HepG2 (cell line): Measurements from ENCODE around the gene BTN1A1. TPM values are rescaled to one million over a fixed set of nuclear protein-coding genes. Genes with fewer than 3 reads are reported as not detected.

ENCODE experiments used
- ADNP ChIP-seq: sonication (generic); formaldehyde crosslinking; IDR thresholded peaks from 2 replicates; pipeline ENCODE4 v1.4.0; 2020; ENCODE audit warnings: missing genetic modification reagents
- CEBPB ChIP-seq: IDR thresholded peaks from 2 replicates; pipeline ENCODE4 v1.6.1; 2011; ENCODE audit warnings: low read depth, low read length, improper control_type of control experiment, borderline replicate concordance
- FOXK1 ChIP-seq: sonication (generic); formaldehyde crosslinking; IDR thresholded peaks from 2 replicates; pipeline ENCODE4 v1.4.0; 2020; ENCODE audit warnings: low read depth, missing genetic modification reagents, borderline replicate concordance
- HDAC1 ChIP-seq: sonication (generic); formaldehyde crosslinking; IDR thresholded peaks from 2 replicates; pipeline ENCODE4 v1.5.1; 2020; ENCODE audit warnings: mild to moderate bottlenecking, missing genetic modification reagents
- IRF2 ChIP-seq: IDR thresholded peaks from 2 replicates; pipeline ENCODE4 v1.6.1; 2018; ENCODE audit warnings: missing genetic modification reagents, missing compliant biosample characterization
- MIER3 ChIP-seq: IDR thresholded peaks from 2 replicates; pipeline ENCODE4 v1.6.1; 2016; ENCODE audit warnings: missing compliant biosample characterization, borderline replicate concordance
- NFIC ChIP-seq: IDR thresholded peaks from 2 replicates; pipeline ENCODE4 v1.6.1; 2012; ENCODE audit warnings: mild to moderate bottlenecking, low read length, inconsistent platforms
- NFKBIZ ChIP-seq: IDR thresholded peaks from 2 replicates; pipeline ENCODE4 v1.6.1; 2018; ENCODE audit warnings: missing genetic modification reagents, missing compliant biosample characterization
- NR2C2 ChIP-seq: sonication (generic); formaldehyde crosslinking; IDR thresholded peaks from 2 replicates; pipeline ENCODE4 v1.4.0; 2020; ENCODE audit warnings: missing genetic modification reagents, mild to moderate bottlenecking, moderate library complexity, borderline replicate concordance
- SOX13 ChIP-seq, 3 experiments: fragments of 450-650 bp in 1 of 3; sonication (generic) in 1 of 3; formaldehyde crosslinking in 1 of 3; IDR thresholded peaks in 2 of 3; conservative IDR thresholded peaks in 1 of 3; 2 replicates each; pipeline versions ENCODE4 v1.5.0 to v1.6.1; 2016 to 2020; ENCODE audit warnings: antibody characterized with exemption in 1 of 3, mild to moderate bottlenecking in 1 of 3, missing compliant biosample characterization in 1 of 3, missing genetic modification reagents in 1 of 3, moderate library complexity in 1 of 3
- SOX5 ChIP-seq: IDR thresholded peaks from 2 replicates; pipeline ENCODE4 v1.6.1; 2016; ENCODE audit warnings: borderline replicate concordance
- SOX6 ChIP-seq, 2 experiments: fragments of 450-650 bp in 1 of 2; sonication (generic) in 1 of 2; formaldehyde crosslinking in 1 of 2; IDR thresholded peaks; 2 replicates each; pipeline versions ENCODE4 v1.4.0 to v1.6.1; 2017 to 2020; ENCODE audit warnings: antibody characterized with exemption in 1 of 2, mild to moderate bottlenecking in 1 of 2, missing genetic modification reagents in 1 of 2
- ZBTB7B ChIP-seq: sonication (generic); formaldehyde crosslinking; IDR thresholded peaks from 2 replicates; pipeline ENCODE4 v1.4.0; 2020; ENCODE audit warnings: missing genetic modification reagents
- ZFP62 ChIP-seq: sonication (generic); formaldehyde crosslinking; IDR thresholded peaks from 2 replicates; pipeline ENCODE4 v1.4.0; 2020; ENCODE audit warnings: missing genetic modification reagents
- ZNF12 ChIP-seq: sonication (generic); formaldehyde crosslinking; IDR thresholded peaks from 2 replicates; pipeline ENCODE4 v1.5.0; 2020; ENCODE audit warnings: missing genetic modification reagents
- ZNF841 ChIP-seq: sonication (generic); formaldehyde crosslinking; IDR thresholded peaks from 2 replicates; pipeline ENCODE4 v1.8.1; 2023; ENCODE audit warnings: missing genetic modification reagents, borderline replicate concordance
- polyA plus RNA-seq, 8 experiments: library from polyadenylated mRNA; depleted of rRNA in 3 of 8; stranded (reverse) in 7 of 8; unstranded in 1 of 8; fragments of >200 nt; fragmentation: Illumina TruSeq in 4 of 8; extraction: Trizol in 4 of 8; gene quantifications; 2 replicates each; pipeline versions ENCODE4 v1.2.1 to v1.2.3, GENCODE V29; 2011 to 2016; ENCODE audit warnings: low read depth in 4 of 8, missing spikeins in 1 of 8, mixed read lengths in 1 of 8; ENCODE audit not compliant: insufficient read depth in 1 of 8
- total RNA-seq, 5 experiments: library from RNA; depleted of rRNA; stranded (reverse); fragments of >200 nt; fragmentation: Illumina TruSeq; extraction: Trizol; gene quantifications; 2 replicates each; pipeline ENCODE4 v1.2.3, GENCODE V29; 2016; ENCODE audit warnings: low read depth in 1 of 5
- TF ChIP-seq, protein P1 (sequence below): sonication (generic); formaldehyde crosslinking; IDR thresholded peaks from 2 replicates; pipeline ENCODE4 v1.5.1; 2020; ENCODE audit warnings: missing genetic modification reagents, mild to moderate bottlenecking, borderline replicate concordance
- TF ChIP-seq, protein P2 (sequence below): sonication (generic); formaldehyde crosslinking; IDR thresholded peaks from 2 replicates; pipeline ENCODE4 v1.9.0; 2021; ENCODE audit warnings: mild to moderate bottlenecking, missing genetic modification reagents

Gene BTN1A1
- total and polyA plus RNA-seq, 2 of the 13 experiments (the other 11 are each of a cell fraction or from before 2014, with no cell fraction given), result 0.04 TPM; not detected in 1

GRCh38 chr6:26516481-26517427 is 16.7 kb downstream of the BTN1A1 start (continued):
- TF ChIP-seq NFIC, result peak; percentile 61; the same call in 1 of the 2 replicates
- TF ChIP-seq SOX6 (IDR thresholded peaks at IDR 0.05), result no peak
- TF ChIP-seq SOX6 (CRISPR knock-in tag; IDR thresholded peaks at IDR 0.05), result peak; percentile 69
- peak; percentile 21; the same call in 1 of the 2 replicates for TF ChIP-seq NR2C2 (CRISPR knock-in tag)
- TF ChIP-seq SOX5, result peak; percentile 51; the same call in 1 of the 2 replicates
- no peak for TF ChIP-seq ZBTB7B (CRISPR knock-in tag)
- TF ChIP-seq, protein P1, sequence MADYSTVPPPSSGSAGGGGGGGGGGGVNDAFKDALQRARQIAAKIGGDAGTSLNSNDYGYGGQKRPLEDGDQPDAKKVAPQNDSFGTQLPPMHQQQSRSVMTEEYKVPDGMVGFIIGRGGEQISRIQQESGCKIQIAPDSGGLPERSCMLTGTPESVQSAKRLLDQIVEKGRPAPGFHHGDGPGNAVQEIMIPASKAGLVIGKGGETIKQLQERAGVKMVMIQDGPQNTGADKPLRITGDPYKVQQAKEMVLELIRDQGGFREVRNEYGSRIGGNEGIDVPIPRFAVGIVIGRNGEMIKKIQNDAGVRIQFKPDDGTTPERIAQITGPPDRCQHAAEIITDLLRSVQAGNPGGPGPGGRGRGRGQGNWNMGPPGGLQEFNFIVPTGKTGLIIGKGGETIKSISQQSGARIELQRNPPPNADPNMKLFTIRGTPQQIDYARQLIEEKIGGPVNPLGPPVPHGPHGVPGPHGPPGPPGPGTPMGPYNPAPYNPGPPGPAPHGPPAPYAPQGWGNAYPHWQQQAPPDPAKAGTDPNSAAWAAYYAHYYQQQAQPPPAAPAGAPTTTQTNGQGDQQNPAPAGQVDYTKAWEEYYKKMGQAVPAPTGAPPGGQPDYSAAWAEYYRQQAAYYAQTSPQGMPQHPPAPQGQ (CRISPR knock-in tag), result no peak
- peak; percentile 62; the same call in 1 of the 2 replicates for TF ChIP-seq IRF2 (CRISPR knock-in tag)
- TF ChIP-seq MIER3, result peak; percentile 32; the same call in 1 of the 2 replicates
- no peak for TF ChIP-seq ZNF841 (CRISPR knock-in tag)
- no peak for TF ChIP-seq ZFP62 (CRISPR knock-in tag)
- TF ChIP-seq FOXK1, result peak; percentile 53; the same call in 1 of the 2 replicates
- no peak for TF ChIP-seq ADNP (CRISPR knock-in tag)
- no peak for TF ChIP-seq SOX13 (IDR thresholded peaks at IDR 0.05)
- peak in 1 of 2 experiments; percentile 80; a peak in 2 of 4 replicates for TF ChIP-seq SOX13 (CRISPR knock-in tag; conservative IDR thresholded peaks at IDR 0.05 in 1 of 2, IDR thresholded peaks at IDR 0.05 in 1 of 2)
- TF ChIP-seq NFKBIZ (CRISPR knock-in tag), result 0 out of 2 replicates have a peak, but pooled peaks have one; percentile 27
- TF ChIP-seq ZNF12 (CRISPR knock-in tag), result peak; percentile 51; the same call in 1 of the 2 replicates
- peak; percentile 73; the same call in 1 of the 2 replicates for TF ChIP-seq CEBPB
- TF ChIP-seq, protein P2, sequence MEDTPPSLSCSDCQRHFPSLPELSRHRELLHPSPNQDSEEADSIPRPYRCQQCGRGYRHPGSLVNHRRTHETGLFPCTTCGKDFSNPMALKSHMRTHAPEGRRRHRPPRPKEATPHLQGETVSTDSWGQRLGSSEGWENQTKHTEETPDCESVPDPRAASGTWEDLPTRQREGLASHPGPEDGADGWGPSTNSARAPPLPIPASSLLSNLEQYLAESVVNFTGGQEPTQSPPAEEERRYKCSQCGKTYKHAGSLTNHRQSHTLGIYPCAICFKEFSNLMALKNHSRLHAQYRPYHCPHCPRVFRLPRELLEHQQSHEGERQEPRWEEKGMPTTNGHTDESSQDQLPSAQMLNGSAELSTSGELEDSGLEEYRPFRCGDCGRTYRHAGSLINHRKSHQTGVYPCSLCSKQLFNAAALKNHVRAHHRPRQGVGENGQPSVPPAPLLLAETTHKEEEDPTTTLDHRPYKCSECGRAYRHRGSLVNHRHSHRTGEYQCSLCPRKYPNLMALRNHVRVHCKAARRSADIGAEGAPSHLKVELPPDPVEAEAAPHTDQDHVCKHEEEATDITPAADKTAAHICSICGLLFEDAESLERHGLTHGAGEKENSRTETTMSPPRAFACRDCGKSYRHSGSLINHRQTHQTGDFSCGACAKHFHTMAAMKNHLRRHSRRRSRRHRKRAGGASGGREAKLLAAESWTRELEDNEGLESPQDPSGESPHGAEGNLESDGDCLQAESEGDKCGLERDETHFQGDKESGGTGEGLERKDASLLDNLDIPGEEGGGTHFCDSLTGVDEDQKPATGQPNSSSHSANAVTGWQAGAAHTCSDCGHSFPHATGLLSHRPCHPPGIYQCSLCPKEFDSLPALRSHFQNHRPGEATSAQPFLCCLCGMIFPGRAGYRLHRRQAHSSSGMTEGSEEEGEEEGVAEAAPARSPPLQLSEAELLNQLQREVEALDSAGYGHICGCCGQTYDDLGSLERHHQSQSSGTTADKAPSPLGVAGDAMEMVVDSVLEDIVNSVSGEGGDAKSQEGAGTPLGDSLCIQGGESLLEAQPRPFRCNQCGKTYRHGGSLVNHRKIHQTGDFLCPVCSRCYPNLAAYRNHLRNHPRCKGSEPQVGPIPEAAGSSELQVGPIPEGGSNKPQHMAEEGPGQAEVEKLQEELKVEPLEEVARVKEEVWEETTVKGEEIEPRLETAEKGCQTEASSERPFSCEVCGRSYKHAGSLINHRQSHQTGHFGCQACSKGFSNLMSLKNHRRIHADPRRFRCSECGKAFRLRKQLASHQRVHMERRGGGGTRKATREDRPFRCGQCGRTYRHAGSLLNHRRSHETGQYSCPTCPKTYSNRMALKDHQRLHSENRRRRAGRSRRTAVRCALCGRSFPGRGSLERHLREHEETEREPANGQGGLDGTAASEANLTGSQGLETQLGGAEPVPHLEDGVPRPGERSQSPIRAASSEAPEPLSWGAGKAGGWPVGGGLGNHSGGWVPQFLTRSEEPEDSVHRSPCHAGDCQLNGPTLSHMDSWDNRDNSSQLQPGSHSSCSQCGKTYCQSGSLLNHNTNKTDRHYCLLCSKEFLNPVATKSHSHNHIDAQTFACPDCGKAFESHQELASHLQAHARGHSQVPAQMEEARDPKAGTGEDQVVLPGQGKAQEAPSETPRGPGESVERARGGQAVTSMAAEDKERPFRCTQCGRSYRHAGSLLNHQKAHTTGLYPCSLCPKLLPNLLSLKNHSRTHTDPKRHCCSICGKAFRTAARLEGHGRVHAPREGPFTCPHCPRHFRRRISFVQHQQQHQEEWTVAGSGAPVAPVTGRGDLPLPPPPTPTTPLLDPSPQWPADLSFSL (CRISPR knock-in tag), result no peak
- TF ChIP-seq HDAC1, result peak; percentile 59; the same call in 1 of the 2 replicates
